NCI-H2081 treated with DMSO at 0.1 percent for 48 hours (cell line): Measurements from ENCODE around the gene SRCAP.
"Not testable (repeated sequence)": the region's sequence is repeated elsewhere in the genome, so short reads cannot be mapped to it uniquely, and the experiment has no call there.

Experiments used
- DNase-seq: peaks from one replicate; lab custom pipeline; 2025; lab: John Stamatoyannopoulos, UW

SRCAP gene

DNA sequence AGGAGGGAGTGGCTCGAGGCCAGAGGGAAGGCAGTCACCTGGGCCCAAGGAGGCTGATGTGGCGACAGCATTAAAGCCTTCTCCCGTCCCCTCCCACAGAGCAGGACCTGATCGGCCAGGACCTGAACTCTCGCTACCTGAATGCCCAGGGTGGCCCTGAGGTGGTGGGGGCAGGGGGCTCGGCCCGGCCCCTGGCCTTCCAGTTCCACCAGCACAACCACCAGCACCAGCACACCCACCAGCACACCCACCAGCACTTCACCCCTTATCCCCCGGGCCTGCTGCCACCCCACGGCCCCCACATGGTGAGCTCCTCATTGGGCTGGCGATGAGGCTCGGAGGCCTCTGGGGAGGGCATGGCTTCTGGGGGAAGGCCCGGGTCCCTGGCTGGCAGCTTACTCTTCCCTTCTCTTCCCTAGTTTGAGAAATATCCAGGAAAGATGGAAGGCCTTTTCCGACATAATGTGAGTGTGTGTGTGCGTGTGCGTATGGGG, 34.3 kb upstream of the SRCAP start:
- no peak for DNase-seq

DNA sequence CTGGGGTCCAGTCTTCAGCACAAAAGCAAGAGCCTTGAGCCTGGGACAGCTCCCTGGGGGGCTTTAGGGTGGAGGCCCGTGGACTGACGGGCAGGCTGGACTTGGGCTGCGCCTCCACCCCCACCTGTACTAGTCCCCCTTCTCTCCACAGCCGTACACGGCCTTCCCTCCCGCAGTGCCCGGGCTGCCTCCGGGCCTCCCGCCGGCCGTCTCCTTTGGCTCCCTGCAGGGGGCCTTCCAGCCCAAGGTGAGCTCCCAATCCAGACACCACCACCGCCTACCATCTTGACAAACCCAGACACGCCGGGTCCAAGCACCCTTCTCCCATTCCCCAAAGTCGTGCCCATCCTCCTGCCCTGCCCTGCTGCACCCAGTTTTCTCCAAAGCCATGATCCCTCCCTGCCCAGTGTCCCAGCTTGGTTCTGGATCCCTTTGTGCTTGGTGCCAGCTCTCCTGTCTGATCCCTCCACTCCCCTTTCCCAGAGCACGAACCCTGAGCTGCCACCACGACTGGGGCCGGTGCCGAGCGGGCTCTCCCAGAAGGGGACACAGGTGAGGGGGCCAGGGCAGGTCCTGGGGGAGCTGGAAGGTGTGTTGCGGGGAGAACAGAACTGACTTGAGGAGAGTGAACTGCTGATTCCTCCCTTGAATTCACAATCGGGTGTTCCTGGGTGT, 33.7 kb upstream of the SRCAP start:
- DNase-seq: no peak

DNA sequence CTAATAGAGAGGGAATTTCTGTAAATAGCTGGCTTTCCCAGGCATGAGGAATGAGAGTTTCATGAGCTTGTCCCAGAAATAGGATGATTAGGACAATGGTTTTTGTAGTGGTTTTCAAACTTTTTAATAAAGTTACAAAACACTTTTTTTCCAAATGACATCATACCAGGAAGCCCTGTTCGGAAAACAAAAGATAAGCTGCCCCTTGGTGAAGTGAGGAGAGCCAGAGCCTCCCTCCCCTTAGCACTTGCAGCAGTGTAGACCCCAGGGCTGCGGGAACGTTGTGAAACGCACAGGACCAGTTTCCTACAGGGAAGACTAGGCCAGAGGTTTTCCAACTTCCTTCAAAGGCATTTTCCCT, 33.2 kb upstream of the SRCAP start:
- DNase-seq: no peak

DNA sequence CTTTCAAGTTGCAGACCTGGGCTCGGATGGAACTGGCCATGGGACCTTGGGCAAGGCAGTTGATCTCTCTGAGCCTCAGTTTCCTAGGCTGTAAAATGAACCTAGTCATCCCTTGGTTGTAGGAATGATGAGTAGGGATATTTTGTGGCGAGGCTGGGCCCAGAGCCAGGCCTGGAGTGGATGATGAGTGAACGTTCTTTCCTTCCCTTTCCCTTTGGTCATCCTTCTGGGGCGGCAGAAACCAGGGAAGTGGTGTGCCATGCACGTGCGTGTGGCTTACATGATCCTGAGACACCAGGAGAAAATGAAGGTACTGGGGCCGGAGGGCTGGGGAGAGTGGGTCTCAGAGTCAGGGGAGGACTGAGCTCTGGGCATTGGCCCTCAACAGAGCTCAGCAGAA, 32.3 kb upstream of the SRCAP start:
- no peak for DNase-seq

DNA sequence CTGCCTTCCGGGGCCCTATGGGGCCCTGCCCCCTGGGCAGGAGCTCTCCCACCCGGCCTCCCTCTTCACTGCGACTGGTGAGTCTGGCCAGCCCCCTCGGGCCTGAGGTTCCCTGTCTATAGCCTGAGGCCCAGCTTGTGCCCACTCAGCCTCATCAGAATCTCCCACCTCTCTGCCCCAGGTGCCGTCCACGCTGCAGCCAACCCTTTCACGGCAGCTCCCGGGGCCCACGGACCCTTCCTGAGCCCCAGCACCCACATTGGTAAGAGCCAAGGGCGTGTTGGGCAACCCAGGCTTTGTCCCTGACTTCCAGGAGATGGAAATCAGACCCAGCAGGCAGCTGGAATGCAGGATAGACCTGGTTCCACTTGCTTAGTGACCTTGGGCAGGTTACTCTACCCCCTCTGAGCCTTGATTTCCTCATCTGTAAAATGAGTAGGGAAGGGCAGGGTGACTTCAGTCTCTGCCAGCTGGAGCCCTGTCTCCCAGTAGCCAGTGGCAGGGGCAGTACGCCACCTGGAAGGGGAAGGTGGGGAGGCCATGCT, 31.5 kb upstream of the SRCAP start:
- DNase-seq: no peak

DNA sequence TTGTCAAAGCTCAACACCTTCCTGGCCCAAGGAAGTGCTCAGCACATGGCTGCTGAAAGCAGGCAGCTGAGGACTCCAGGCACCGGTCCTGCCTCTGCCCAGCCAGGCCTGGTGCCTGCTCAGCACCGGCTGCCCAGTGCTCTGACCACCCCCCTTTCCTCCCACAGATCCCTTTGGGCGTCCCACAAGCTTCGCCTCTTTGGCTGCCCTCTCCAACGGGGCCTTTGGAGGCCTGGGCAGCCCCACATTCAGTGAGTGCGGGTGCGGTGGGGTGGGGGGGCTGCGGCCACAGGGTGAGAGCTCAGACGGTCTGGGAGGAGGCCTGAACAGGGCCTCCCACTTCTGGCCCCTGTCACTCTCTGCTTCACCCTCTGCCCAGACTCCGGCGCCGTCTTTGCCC, 30.6 kb upstream of the SRCAP start:
- DNase-seq: no peak

DNA sequence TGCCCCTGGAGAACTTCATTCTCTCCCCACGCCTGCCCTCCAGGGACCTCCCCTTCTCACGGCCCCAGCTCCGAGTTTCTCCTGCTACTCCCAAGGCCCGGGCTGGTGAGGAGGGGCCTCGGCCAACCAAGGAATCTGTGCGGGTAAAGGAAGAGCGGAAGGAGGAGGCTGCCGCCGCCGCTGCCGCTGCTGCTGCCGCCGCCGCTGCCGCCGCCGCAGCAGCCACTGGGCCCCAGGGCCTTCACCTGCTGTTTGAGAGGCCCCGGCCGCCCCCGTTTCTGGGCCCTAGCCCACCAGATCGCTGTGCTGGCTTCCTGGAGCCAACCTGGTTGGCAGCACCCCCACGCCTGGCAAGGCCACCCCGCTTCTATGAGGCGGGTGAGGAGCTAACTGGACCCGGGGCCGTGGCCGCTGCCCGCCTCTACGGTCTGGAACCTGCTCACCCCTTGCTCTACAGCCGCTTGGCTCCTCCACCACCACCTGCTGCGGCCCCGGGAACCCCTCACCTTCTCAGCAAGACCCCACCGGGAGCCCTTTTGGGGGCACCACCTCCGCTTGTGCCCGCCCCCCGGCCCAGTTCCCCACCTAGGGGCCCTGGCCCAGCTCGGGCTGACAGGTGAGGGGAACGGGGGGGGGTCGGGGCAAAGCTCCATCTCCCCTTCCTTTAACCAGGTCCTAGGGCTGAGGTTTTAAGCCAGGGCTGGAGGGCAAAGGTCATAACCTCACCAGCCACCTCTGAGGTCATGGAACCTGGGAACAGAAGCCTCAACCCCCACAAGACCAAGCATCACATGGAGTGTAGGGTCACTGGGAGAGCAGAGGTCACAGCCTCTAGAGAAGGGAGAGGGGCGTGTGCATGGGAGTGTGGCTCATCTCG, 29.7 kb upstream of the SRCAP start:
- no peak for DNase-seq

DNA sequence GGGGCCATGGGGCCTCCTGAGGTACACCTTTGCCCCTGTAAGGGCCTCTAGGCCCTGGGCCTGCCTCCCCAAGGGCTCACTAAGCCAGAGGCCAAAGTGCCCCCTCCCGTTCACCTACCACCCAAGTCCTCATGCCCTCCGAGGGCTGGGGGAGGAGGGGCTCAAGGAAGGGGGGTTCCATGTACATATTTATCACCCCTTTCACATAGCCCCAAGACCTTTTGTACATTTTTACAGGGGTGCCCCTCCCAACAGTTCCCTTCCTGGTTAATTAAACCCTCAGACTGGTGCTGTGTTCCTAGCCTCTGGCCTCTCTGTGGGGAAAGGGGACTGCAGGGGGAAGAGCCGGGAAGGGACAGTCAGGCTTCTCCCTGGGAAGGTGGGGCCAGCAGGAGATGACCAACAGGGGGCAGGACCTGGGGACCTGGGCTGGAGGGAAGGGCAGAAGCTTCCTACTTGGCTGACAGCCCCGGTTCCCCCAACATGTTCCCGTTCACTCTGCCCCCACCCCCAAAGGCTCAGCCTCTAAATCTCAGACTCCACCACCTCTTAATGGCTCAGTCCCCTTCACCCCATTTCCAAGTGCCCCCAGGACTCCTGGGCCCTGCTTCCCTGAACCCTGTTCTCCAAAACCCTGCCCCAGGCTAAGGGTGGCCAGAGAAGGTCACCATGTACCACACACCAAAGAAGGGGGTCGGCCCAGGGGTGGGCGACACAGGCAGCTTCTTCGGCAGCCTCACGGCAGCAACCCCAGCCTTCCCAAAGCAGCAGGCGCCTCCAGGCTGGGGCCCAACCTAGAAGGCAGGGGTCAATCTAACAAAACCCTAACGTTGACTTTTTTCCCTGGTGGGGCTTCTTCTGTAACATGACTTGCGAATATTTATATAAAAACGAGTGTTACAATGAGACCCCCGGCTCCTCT, 28.8 kb upstream of the SRCAP start:
- DNase-seq: no peak

DNA sequence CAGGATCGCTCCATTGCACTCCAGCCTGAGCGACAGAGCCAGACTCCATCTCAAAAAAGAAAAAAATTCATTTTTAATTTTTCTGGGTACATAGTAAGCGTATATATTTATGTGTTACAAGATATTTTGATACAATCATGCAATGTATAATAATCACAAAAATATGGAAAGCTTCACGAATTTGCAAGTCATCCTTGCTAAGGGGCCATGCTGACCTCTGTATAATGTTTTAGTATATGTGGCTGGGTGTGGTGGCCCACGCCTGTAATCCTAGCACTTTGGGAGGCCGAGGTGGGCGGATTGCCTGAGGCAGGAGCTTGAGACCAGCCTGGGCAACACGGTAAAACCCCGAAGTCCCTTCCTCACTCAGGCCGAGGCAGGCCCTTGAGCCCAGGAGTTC, 23.8 kb upstream of the SRCAP start:
- DNase-seq: no peak

DNA sequence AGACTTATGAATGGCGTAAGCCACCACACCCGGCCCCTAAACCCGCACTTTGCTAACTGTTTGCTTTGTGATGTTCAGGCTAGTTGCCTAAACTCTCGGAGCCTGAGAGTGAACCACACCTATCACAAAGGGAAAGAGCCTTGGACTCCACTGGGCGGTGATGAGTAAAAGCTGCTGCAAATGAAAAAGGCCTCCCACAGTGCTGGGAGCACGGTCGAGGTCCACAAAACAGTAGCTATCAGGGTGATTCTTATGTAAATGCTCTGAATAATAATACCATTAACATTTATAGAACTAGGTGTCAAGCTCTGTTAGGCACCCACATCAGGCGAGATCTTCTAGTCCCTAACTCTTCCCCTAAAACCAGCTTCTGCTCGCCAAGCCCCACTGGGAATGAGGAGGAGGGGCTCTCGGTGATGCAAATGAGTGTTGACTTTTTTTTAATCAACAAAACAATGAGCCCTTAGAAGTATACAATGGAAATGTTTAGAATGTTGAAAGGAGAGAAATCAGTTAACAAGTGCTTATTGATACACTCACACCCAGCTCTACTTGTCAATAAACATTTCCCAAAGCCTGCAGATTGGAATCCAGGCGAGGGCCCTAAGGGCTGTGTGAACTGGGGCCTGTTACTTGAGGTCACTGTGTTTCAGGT, 20.9 kb upstream of the SRCAP start:
- no peak for DNase-seq

DNA sequence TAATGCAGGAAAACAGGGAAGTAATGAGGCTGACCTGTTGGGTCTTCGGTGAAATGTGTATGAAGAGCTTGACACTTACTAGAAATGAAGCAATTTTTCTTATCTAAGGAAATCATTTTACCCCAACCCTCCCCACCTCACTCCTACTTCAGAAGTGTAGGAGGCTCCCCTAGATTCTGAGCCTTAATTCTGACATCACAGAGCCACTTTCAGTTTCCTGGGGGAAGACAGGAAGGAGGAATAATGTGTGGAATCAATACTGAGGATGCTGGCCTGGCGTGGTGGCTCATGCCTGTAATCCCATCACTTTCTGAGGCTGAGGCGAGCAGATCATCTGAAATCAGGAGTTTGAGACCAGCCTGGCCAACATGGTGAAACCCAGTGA, 20.4 kb upstream of the SRCAP start:
- DNase-seq: no peak

DNA sequence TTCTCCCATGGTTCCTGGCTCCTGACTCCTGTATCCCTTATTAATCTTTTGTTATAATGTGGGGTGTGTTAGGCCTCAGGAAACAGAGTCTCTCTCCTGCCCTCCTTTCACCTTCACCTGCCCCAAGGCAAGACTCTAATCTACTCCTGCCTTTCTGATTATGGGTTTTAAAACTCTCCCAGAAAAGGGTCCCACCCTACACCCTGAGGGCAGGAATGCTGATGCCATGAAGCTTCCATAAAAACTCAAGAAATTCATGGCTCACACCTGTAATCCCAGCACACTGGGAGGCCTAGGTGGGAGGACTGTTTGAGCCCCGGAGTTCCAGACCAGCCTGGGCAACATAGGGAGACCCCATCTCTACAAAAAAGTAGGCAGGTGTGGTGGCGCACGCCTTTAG, 18.6 kb upstream of the SRCAP start:
- DNase-seq: no peak

DNA sequence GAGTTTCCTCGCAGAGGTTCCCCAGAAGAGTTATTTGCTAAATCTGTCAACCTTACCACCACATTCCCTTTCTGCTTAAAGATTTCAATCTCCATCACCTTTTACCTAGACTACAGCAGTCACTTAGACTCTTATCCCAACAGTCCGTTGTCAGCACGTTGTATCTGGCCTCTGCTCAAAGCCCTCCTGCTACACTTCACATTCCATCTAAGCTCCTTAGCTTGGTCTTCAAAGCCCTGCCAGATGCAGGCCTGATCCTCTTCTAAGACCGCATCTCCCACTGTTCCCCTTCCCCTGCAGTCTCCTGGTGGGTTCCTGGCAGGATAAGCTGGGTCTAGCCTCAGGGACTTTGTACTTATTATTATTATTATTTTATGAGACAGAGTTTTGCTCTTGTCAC, 10.3 kb upstream of the SRCAP start:
- DNase-seq: no peak

DNA sequence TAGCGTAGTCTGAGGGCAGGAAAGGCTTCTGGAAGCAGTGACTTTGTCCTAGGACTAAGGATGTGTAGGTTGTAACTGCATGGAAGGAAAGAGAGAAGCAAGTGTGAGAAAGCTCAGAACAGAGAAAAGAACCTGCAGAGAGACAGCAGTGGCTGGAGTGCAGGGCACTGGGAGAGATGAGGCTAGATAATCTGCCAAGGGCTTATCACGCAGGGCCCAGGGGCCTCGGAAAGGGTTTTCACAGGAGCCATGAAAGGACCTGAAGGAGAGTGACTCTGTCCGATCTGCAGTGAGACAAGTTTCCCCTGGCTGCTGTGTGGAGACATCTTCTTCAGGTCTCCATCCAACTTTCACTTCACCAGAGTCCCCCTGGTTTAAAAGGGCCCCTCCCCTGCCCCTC, 7.1 kb upstream of the SRCAP start:
- DNase-seq: no peak

DNA sequence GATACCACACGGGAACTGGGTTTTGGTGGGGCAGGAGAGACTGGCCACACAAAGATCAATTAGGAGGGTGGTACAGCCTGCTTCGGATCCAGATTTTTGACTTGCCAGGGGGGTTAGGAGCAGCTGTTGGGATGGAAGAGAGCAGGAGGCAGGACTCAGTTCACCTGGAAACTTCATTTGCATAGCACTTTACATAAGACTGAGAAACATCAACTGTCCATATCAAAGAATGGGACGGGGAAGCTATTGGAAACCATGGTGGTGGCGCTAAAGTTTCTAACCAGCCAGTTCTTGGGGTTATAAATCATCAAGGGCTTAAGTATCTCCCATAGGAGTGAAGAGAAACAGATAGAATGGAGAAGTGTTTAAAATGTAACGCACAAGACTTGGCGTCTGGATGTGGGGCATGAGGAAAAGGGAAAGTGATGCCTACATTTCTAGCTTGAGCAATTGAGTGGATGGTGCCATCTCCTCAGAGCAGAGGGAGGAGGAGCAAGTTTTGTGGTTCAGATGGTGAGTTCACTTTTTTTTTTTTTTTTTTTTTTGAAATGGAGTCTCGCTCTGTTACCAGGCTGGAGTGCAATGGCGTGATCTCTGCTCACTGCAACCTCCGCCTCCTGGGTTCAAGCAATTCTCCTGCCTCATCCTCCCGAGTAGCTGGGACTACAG, 6.4 kb upstream of the SRCAP start:
- DNase-seq: no peak

DNA sequence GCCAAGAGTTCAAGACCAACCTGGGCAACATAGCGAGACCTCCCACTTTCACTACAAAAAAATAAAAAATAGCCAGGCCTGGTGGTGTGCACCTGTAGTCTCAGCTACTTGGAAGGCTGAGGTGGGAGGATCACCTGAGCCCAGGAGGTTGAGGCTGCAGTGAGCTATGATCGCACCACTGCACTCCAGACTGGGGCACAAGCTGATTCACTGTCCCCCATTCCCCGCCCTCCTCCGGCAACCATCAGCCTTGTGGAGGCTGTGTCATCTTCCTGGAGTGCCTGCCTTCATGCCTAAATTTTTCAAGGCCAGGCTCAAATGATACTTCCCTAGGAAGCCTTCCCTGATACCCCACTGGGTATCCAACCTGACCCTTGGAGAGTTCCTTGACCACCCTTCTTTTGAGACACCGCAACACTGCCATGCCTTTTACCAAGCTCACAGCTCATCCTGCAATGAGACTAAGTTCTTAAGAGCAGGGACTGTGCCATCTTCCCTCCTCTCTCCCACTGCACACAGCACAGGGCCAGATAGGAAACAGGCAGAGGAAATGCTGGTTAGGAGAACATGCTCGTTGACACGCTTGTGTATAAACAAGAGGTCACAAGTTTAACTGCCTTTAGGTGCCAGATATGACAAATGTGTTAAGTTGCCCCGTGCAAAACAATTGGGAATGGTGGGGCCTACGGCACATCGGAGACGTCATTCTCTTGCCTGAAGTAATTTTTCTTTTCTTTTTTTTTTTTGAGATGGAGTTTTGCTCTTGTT, 3.9 kb upstream of the SRCAP start:
- no peak for DNase-seq

DNA sequence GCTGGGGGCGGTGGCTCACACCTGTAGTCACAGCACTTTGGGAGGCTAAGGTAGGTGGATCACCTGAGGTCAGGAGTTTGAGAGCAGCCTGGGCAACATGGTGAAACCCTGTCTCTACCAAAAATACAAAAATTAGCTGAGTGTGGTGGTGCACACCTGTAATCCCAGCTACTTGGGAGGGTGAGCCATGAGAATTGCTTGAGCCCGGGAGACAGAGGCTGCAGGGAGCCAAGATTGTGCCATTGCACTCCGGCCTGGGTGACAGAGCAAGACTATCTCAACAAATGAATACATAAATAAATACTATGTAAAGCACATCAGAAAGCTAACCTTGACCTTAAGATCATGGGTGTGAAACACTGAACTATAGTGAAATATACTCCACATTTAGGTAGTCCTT, 2.3 kb upstream of the SRCAP start:
- not testable (repeated sequence) for DNase-seq

DNA sequence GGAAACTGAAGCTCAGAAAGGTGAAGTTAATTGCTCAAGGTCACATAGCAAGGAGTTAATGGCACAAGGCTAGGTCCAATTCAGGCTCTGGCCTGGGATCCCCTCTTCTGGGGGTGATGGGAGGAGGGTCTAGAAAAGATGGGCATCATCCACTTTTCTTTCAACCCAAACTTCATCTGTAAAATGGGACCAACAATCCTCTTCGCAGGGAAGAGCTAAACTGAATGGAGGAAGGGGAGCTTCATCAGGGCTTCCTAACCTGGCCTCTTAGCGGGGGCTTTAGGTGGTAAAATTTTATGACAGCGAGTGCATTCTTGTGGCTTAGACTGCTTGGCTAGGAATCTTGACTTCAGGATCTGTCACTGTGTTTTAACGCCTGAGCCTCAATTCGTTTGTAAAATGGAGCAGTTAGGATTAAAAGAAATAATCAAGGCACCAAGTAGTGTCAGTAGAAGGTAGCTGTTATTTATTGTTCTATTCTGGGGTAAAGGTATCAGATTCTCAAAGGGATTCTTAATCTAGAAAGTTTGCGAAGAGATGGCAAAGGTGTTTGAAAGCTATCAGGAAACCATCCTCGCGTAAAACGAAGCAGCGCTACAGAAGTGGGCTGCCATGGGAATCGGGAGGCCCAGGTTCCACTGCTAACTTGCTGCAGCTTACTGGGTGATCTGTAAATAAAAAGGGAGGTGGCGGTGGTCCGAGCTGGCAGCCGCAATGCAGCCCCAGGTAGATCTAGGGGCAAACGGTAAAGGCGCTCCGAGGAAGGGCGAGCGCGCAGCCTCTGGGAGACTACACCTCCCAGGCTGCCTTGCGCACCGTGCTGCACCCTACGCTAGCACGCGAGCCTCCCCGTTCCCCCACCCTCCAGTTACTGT, 1.5 kb upstream of the SRCAP start:
- peak; percentile 61 for DNase-seq

DNA sequence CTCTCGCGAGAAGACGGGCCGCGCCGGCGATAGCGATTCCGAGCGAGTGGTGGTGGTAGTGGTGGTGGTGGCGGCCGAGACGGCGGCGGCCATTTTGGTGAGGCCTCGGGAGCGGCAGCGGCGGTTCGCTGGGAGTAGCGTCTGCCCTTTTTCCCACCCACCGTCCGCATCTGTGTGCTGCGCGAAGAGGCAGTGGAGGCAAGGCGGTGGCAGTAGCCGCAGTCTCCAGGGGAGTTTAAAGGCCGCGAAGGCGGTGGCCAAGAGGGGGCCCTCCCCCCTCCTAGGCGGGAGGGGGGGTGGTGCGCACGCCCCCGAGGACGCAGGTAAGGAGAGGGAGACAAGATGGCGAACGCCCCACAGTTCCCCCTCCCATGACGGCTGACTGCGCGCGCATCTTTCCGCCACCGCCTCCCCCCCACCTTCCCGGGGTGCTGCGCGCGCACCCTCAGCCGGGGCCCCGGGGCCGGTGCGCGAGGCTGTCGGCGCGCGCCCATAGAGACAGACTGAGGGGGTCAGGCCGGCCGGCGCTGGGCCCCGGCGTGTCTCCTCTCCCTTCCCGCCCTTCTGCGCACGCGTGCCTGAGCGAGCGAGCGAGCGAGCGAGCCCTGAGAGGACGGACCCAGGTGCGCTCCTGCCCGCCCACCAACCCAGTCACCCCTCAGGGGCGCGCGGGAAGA, 694 bp upstream of the SRCAP start:
- DNase-seq: peak; percentile 1
